Measurements from ENCODE around the gene TRIM6. TPM values are rescaled to one million over a fixed set of nuclear protein-coding genes. Genes with fewer than 3 reads are reported as not detected.
"Not testable (repeated sequence)": the region's sequence is repeated elsewhere in the genome, so short reads cannot be mapped to it uniquely, and the experiment has no call there.

TRIM6 gene
- total RNA-seq, 3 donors from 2014 or later: 0.14 to 0.30 TPM; not detected in 1

- not testable (repeated sequence) for ATAC-seq; H3K4me3 Mint-ChIP-seq; H3K9me3 Mint-ChIP-seq; H3K4me1 Mint-ChIP-seq (ENCODE audit: low read depth); DNase-seq; H3K27me3 Mint-ChIP-seq (ENCODE audit: low read depth); H3K36me3 Mint-ChIP-seq (ENCODE audit: insufficient read depth)
Observed at GRCh38 chr11:5584458-5584857, 12.0 kb upstream of the TRIM6 start.

- not testable (repeated sequence) for ATAC-seq; H3K4me1 Mint-ChIP-seq (ENCODE audit: low read depth); H3K9me3 Mint-ChIP-seq; H3K36me3 Mint-ChIP-seq (ENCODE audit: insufficient read depth); H3K27me3 Mint-ChIP-seq (ENCODE audit: low read depth); DNase-seq; H3K4me3 Mint-ChIP-seq
Observed at GRCh38 chr11:5589906-5590305, 6.5 kb upstream of the TRIM6 start.

- Mint-ChIP-seq H3K27me3 (ENCODE audit: low read depth) (peaks cover 2% of the 10 kb centered on the region), H3K4me3 (no peak overlapping the region), H3K4me1 (ENCODE audit: low read depth) (peaks cover 2% of the 10 kb centered on the region), H3K9me3 (no peaks in the 10 kb centered on the region), H3K36me3 (ENCODE audit: insufficient read depth) (no peaks in the 10 kb centered on the region)
- DNase-seq: no peak
- no peak for ATAC-seq
Observed at GRCh38 chr11:5591613-5592012, 4.8 kb upstream of the TRIM6 start.

- Mint-ChIP-seq H3K27me3 (ENCODE audit: low read depth) (peaks cover 4% of the 10 kb centered on the region), H3K4me1 (ENCODE audit: low read depth) (peaks cover 3% of the 10 kb centered on the region), H3K4me3 (no peak overlapping the region), H3K36me3 (ENCODE audit: insufficient read depth) (no peaks in the 10 kb centered on the region), H3K9me3 (no peaks in the 10 kb centered on the region)
- DNase-seq: no peak
- no peak for ATAC-seq
Observed at GRCh38 chr11:5592615-5593014, 3.8 kb upstream of the TRIM6 start.

GRCh38 chr11:5593146-5593545 lies 3.3 kb upstream of the TRIM6 start:
- no peak overlapping the region for H3K4me3 Mint-ChIP-seq
- H3K9me3 Mint-ChIP-seq: no peaks in the 10 kb centered on the region
- peaks cover 3% of the 10 kb centered on the region for H3K4me1 Mint-ChIP-seq (ENCODE audit: low read depth)
- no peaks in the 10 kb centered on the region for H3K36me3 Mint-ChIP-seq (ENCODE audit: insufficient read depth)
- DNase-seq (no peak), ATAC-seq (no peak)
- peaks cover 5% of the 10 kb centered on the region for H3K27me3 Mint-ChIP-seq (ENCODE audit: low read depth)

GRCh38 chr11:5597953-5598352 lies 1.5 kb downstream of the TRIM6 start:
- ATAC-seq: no peak
- Mint-ChIP-seq H3K27me3 (ENCODE audit: low read depth) (peaks cover 5% of the 10 kb centered on the region), H3K36me3 (ENCODE audit: insufficient read depth) (no peaks in the 10 kb centered on the region), H3K4me3 (no peak overlapping the region), H3K9me3 (no peaks in the 10 kb centered on the region), H3K4me1 (ENCODE audit: low read depth) (peaks cover 3% of the 10 kb centered on the region)
- no peak for DNase-seq

GRCh38 chr11:5600374-5600851 lies 4.0 kb downstream of the TRIM6 start:
- Mint-ChIP-seq H3K4me1 (ENCODE audit: low read depth) (peaks cover 3% of the 10 kb centered on the region), H3K27me3 (ENCODE audit: low read depth) (peaks cover 5% of the 10 kb centered on the region), H3K4me3 (no peak overlapping the region), H3K9me3 (no peaks in the 10 kb centered on the region), H3K36me3 (ENCODE audit: insufficient read depth) (no peaks in the 10 kb centered on the region)
- DNase-seq (peak; percentile 48), ATAC-seq (peak; percentile 83 to 90)

- H3K4me1 Mint-ChIP-seq (ENCODE audit: low read depth); H3K27me3 Mint-ChIP-seq (ENCODE audit: low read depth); H3K4me3 Mint-ChIP-seq; DNase-seq; ATAC-seq; H3K36me3 Mint-ChIP-seq (ENCODE audit: insufficient read depth); H3K9me3 Mint-ChIP-seq: not testable (repeated sequence)
Observed at GRCh38 chr11:5602791-5603190, 6.4 kb downstream of the TRIM6 start.

- no peaks in the 10 kb centered on the region for H3K9me3 Mint-ChIP-seq
- no peak for ATAC-seq
- no peaks in the 10 kb centered on the region for H3K27me3 Mint-ChIP-seq (ENCODE audit: low read depth)
- H3K36me3 Mint-ChIP-seq (ENCODE audit: insufficient read depth): no peaks in the 10 kb centered on the region
- H3K4me3 Mint-ChIP-seq: no peak overlapping the region
- no peaks in the 10 kb centered on the region for H3K4me1 Mint-ChIP-seq (ENCODE audit: low read depth)
- DNase-seq: no peak
Observed at GRCh38 chr11:5603326-5603725, 6.9 kb downstream of the TRIM6 start.

GRCh38 chr11:5604896-5605295 lies 8.5 kb downstream of the TRIM6 start:
- Mint-ChIP-seq H3K36me3 (ENCODE audit: insufficient read depth) (no peaks in the 10 kb centered on the region), H3K4me1 (ENCODE audit: low read depth) (no peaks in the 10 kb centered on the region), H3K4me3 (no peak overlapping the region), H3K27me3 (ENCODE audit: low read depth) (no peaks in the 10 kb centered on the region), H3K9me3 (no peaks in the 10 kb centered on the region)
- DNase-seq (no peak), ATAC-seq (no peak)

GRCh38 chr11:5605849-5606248 lies 9.4 kb downstream of the TRIM6 start:
- peaks cover 3% of the 10 kb centered on the region for H3K4me1 Mint-ChIP-seq (ENCODE audit: low read depth)
- H3K27me3 Mint-ChIP-seq (ENCODE audit: low read depth): no peaks in the 10 kb centered on the region
- DNase-seq (no peak), ATAC-seq (no peak)
- no peak overlapping the region for H3K4me3 Mint-ChIP-seq
- peaks cover 1% of the 10 kb centered on the region for H3K36me3 Mint-ChIP-seq (ENCODE audit: insufficient read depth)
- no peaks in the 10 kb centered on the region for H3K9me3 Mint-ChIP-seq

- Mint-ChIP-seq H3K36me3 (ENCODE audit: insufficient read depth) (peaks cover 1% of the 10 kb centered on the region), H3K4me3 (no peak overlapping the region), H3K27me3 (ENCODE audit: low read depth) (no peaks in the 10 kb centered on the region), H3K4me1 (ENCODE audit: low read depth) (peaks cover 3% of the 10 kb centered on the region), H3K9me3 (no peaks in the 10 kb centered on the region)
- DNase-seq: no peak
- no peak for ATAC-seq
Observed at GRCh38 chr11:5608808-5609207, 12.4 kb downstream of the TRIM6 start.

- DNase-seq (no peak), ATAC-seq (no peak)
- Mint-ChIP-seq H3K9me3 (no peaks in the 10 kb centered on the region), H3K4me1 (ENCODE audit: low read depth) (peaks cover 3% of the 10 kb centered on the region), H3K4me3 (no peak overlapping the region), H3K27me3 (ENCODE audit: low read depth) (no peaks in the 10 kb centered on the region), H3K36me3 (ENCODE audit: insufficient read depth) (peaks cover 1% of the 10 kb centered on the region)
Observed at GRCh38 chr11:5610446-5610845, 14.0 kb downstream of the TRIM6 start.

GRCh38 chr11:5611627-5612026 lies 15.2 kb downstream of the TRIM6 start:
- no peaks in the 10 kb centered on the region for H3K27me3 Mint-ChIP-seq (ENCODE audit: low read depth)
- no peak overlapping the region for H3K4me3 Mint-ChIP-seq
- no peak for ATAC-seq

GRCh38 chr11:5618807-5619206 lies 22.4 kb downstream of the TRIM6 start:
- Mint-ChIP-seq H3K36me3 (ENCODE audit: insufficient read depth) (no peaks in the 10 kb centered on the region), H3K9me3 (no peaks in the 10 kb centered on the region), H3K4me1 (ENCODE audit: low read depth) (peaks cover 6% of the 10 kb centered on the region), H3K4me3 (no peak overlapping the region), H3K27me3 (ENCODE audit: low read depth) (no peaks in the 10 kb centered on the region)
- ATAC-seq (no peak), DNase-seq (no peak)

More at GRCh38 chr11:5611627-5612026, 15.2 kb downstream of the TRIM6 start:
- no peak for DNase-seq
- Mint-ChIP-seq H3K36me3 (ENCODE audit: insufficient read depth) (peaks cover 1% of the 10 kb centered on the region), H3K4me1 (ENCODE audit: low read depth) (peaks cover 3% of the 10 kb centered on the region), H3K9me3 (no peaks in the 10 kb centered on the region)
